Esophagus squamous epithelium (tissue), 5 donors: ENCODE data around the gene MICA. TPM values are rescaled to one million over a fixed set of nuclear protein-coding genes. Genes with fewer than 3 reads are reported as not detected.

Source experiments
- DNase-seq: peaks from one replicate; lab custom pipeline; 2025; lab: John Stamatoyannopoulos, UW
- H3K27ac ChIP-seq, 4 donors: fragments of 200-600 bp; sonication (generic); one replicate each; pipeline ENCODE4 v1.5.1; 2016 to 2019; ENCODE audit warnings: mild to moderate bottlenecking in 1 of 4
- H3K27me3 ChIP-seq, 4 donors: fragments of 200-600 bp; sonication (generic); 1 replicate in 3 of 4; 2 replicates in 1 of 4; pipeline versions ENCODE4 v1.5.1 to v1.6.0; 2017 to 2021; ENCODE audit warnings: antibody characterized with exemption in 1 of 4
- H3K36me3 ChIP-seq, 3 donors: fragments of 200-600 bp; sonication (generic); one replicate each; pipeline ENCODE4 v1.5.1; 2016 to 2019
- H3K4me1 ChIP-seq, 3 donors: fragments of 200-600 bp; sonication (generic); one replicate each; pipeline ENCODE4 v1.5.1; 2017 to 2019
- H3K4me3 ChIP-seq, 4 donors: fragments of 200-600 bp; sonication (generic); 1 replicate in 3 of 4; 2 replicates in 1 of 4; pipeline ENCODE4 v1.5.1; 2016 to 2019; ENCODE audit warnings: mild to moderate bottlenecking in 2 of 4, moderate library complexity in 1 of 4
- H3K9me3 ChIP-seq, 3 donors: fragments of 200-600 bp; sonication (generic); one replicate each; pipeline ENCODE4 v1.5.1; 2016 to 2019
- CTCF ChIP-seq, 6 experiments: fragments of 450-650 bp in 4 of 6; fragments of 200-600 bp in 2 of 6; sonication (generic) in 2 of 6; IDR thresholded peaks; one replicate each; pipeline ENCODE4 v1.5.1; 2016 to 2019; ENCODE audit warnings: antibody characterized with exemption in 6 of 6, mild to moderate bottlenecking in 4 of 6, moderate library complexity in 4 of 6
- POLR2A ChIP-seq, 4 donors: fragments of 450-650 bp; IDR thresholded peaks; one replicate each; pipeline ENCODE4 v1.6.1; 2017; ENCODE audit warnings: antibody characterized with exemption in 4 of 4, mild to moderate bottlenecking in 4 of 4, moderate library complexity in 3 of 4
- WGBS, 2 donors: methylation state at CpG; one replicate each; pipeline ENCODE4 v1.1.5; 2018; 5-methylcytosine and 5-hydroxymethylcytosine counted together
- intact Hi-C: fragments of 100-400 bp; cut with DNase I; formaldehyde crosslinking; loops from one replicate; pipeline ENCODE4 v1.15.0; 2022
- total RNA-seq, 4 donors: library from RNA; depleted of rRNA; stranded (reverse); fragments of >200 nt; gene quantifications; one replicate each; pipeline ENCODE4 v1.1.0, GENCODE V29; 2016
- donor health status: DM: yes; HTN: yes; CAD: no.

MICA gene
- total RNA-seq, 4 donors from 2014 or later: 7.5 to 10.1 (median 8.8) TPM

GRCh38 chr6:31418251-31418650 is 14.9 kb downstream of the MICA start:
- Histone ChIP-seq H3K27me3 (no peaks in the 10 kb centered on the region), H3K9me3 (no peaks in the 10 kb centered on the region), H3K4me1 (no peaks in the 10 kb centered on the region), H3K36me3 (peaks cover 0 to 42% (median 12%) of the 10 kb centered on the region in 3 donors), H3K4me3 (no peak overlapping the region), H3K27ac (no peak overlapping the region)
- WGBS, 2 donors: 81 to 85% methylated on average over 3 of the region's 3 CpGs
- intact Hi-C loops: no loop called here
- no peak for DNase-seq
- TF ChIP-seq POLR2A (IDR thresholded peaks at IDR 0.05) (no peak), CTCF (IDR thresholded peaks at IDR 0.05) (no peak)

GRCh38 chr6:31419842-31420241 is 16.4 kb downstream of the MICA start:
- DNase-seq: no peak
- TF ChIP-seq CTCF (IDR thresholded peaks at IDR 0.05): no peak
- TF ChIP-seq POLR2A (IDR thresholded peaks at IDR 0.05): no peak
- H3K9me3 ChIP-seq: no peaks in the 10 kb centered on the region
- intact Hi-C loops: no loop called here
- no peaks in the 10 kb centered on the region for H3K27me3 ChIP-seq
- no peak overlapping the region for H3K27ac ChIP-seq
- no peaks in the 10 kb centered on the region for H3K4me1 ChIP-seq
- H3K4me3 ChIP-seq: no peak overlapping the region
- peaks cover 0 to 27% (median 11%) of the 10 kb centered on the region in 3 donors for H3K36me3 ChIP-seq
- 31 to 55% methylated on average over 2 of the region's 2 CpGs for WGBS, 2 donors

- Histone ChIP-seq H3K27me3 (no peaks in the 10 kb centered on the region), H3K4me3 (no peak overlapping the region), H3K4me1 (no peaks in the 10 kb centered on the region), H3K9me3 (no peaks in the 10 kb centered on the region), H3K36me3 (peaks cover 0 to 20% (median 11%) of the 10 kb centered on the region in 3 donors), H3K27ac (no peak overlapping the region)
- TF ChIP-seq POLR2A (IDR thresholded peaks at IDR 0.05) (no peak), CTCF (IDR thresholded peaks at IDR 0.05) (no peak)
- WGBS, 2 donors: 74 to 85% methylated on average over 2 of the region's 2 CpGs
- no peak for DNase-seq
- intact Hi-C loops: no loop called here
Observed at GRCh38 chr6:31420546-31420945, 17.2 kb downstream of the MICA start.

GRCh38 chr6:31422587-31422986 is 19.2 kb downstream of the MICA start:
- WGBS, 2 donors: 72 to 76% methylated on average over 3 of the region's 3 CpGs
- Histone ChIP-seq H3K4me3 (no peak overlapping the region), H3K27ac (no peak overlapping the region), H3K9me3 (no peaks in the 10 kb centered on the region), H3K27me3 (no peaks in the 10 kb centered on the region), H3K36me3 (no peaks in the 10 kb centered on the region), H3K4me1 (no peaks in the 10 kb centered on the region)
- no peak for TF ChIP-seq CTCF (IDR thresholded peaks at IDR 0.05)
- intact Hi-C loops: no loop called here
- DNase-seq: no peak

- no peaks in the 10 kb centered on the region for H3K4me1 ChIP-seq
- no peak for DNase-seq
- H3K36me3 ChIP-seq: no peaks in the 10 kb centered on the region
- H3K27ac ChIP-seq: no peak overlapping the region
- intact Hi-C loops: no loop called here
- H3K4me3 ChIP-seq: no peak overlapping the region
- H3K27me3 ChIP-seq: no peaks in the 10 kb centered on the region
- no peaks in the 10 kb centered on the region for H3K9me3 ChIP-seq
- WGBS, 2 donors: 31 to 41% methylated on average over 3 of the region's 3 CpGs
- TF ChIP-seq POLR2A (IDR thresholded peaks at IDR 0.05) (no peak), CTCF (IDR thresholded peaks at IDR 0.05) (no peak)
Observed at GRCh38 chr6:31423550-31423949, 20.2 kb downstream of the MICA start.
